RPMI8226 (cell line): Measurements from ENCODE around the gene ARRB2.
A peak's percentile ranks its signal among the peaks of the same experiment; 100 is the strongest.

ENCODE experiments used
- DNase-seq: peaks from one replicate; pipeline ENCODE4 v3.0.0-alpha.2; 2015

ARRB2 gene

DNA sequence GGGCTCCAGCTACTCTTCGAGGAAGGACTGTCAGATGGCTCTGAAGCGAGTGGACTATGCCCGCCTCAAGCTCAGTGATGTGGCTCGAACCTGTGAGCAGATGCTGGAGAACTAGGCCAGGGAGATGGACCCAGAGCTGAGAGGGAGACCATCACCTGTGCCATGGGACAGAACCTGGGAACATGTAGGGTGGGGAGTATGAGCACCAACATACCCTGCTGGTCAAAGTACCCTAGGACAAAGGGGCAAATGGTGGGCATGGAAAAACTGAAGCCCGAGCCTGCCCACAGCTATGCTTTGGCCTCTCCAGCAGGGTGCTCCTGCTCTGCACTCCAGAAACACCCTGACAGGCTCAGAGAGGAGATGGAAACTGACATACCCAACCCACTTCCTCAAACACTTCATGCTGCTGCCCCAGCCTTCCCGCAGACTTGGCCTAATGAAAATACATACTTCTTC, 22.7 kb downstream of the ARRB2 start:
- DNase-seq, result peak; percentile 17

DNA sequence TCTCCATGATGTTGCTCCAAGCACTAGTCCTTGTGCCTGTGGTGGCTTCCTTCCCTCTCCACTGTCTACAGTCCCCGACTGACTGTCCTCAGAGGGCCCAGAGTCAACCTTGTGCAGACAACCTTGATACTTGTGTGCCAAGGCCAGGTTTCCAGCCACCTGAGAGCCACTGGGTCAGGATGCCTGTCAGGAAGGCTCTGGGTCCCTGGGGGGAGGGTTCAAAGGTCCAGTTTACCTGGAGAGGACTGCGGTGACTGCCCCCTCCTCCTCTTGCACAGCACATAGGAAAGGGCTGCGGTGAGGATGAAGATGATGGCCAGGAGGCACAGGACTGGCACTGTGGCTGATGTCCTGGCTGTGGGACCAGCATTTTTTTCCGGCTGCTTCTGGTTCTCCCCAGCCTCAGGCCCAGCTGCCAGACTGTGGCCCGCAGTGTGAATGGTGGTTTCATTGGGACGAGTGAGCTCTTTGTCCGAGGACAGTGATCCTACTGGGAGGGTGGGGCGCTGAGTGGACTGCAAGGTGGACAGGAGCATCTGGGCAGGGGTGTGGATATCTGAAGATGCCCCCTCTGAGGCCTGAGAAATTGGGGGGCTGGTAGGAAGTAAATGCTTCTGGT, 24.5 kb downstream of the ARRB2 start:
- no peak for DNase-seq

DNA sequence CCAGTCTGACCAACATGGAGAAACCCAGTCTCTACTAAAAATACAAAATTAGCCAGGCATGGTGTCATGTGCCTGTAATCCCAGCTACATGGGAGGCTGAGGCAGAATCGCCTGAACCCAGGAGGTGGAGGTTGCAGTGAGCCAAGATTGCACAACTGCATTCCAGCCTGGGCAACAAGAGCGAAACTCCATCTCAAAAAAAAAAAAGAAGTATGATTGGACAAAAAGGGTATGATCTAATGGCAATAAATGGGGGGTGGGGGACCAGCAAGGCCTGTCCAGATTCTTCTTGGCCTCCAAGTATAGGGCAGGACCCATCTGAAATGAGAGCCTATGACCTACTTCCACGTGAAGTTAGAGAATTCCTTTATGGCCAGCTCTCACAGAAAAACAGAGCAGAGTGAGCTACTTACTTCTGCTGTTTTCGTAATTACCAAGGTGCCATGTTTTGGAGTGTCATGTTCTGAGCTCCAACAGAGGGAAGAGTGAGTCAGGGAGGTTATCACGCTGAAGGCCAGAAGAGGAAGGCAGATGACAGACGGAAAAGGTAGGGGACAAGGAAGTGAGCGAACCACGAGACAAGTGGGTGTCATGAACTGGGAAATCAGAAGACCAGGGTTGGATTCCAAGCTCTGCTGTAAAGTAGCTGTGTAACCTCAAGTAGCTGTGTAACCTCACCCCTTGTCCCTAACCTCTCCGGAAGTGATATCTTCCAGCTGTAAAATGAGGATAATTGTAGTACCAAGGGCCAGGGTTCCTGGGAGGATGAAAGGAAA, 25.6 kb downstream of the ARRB2 start:
- no peak for DNase-seq

DNA sequence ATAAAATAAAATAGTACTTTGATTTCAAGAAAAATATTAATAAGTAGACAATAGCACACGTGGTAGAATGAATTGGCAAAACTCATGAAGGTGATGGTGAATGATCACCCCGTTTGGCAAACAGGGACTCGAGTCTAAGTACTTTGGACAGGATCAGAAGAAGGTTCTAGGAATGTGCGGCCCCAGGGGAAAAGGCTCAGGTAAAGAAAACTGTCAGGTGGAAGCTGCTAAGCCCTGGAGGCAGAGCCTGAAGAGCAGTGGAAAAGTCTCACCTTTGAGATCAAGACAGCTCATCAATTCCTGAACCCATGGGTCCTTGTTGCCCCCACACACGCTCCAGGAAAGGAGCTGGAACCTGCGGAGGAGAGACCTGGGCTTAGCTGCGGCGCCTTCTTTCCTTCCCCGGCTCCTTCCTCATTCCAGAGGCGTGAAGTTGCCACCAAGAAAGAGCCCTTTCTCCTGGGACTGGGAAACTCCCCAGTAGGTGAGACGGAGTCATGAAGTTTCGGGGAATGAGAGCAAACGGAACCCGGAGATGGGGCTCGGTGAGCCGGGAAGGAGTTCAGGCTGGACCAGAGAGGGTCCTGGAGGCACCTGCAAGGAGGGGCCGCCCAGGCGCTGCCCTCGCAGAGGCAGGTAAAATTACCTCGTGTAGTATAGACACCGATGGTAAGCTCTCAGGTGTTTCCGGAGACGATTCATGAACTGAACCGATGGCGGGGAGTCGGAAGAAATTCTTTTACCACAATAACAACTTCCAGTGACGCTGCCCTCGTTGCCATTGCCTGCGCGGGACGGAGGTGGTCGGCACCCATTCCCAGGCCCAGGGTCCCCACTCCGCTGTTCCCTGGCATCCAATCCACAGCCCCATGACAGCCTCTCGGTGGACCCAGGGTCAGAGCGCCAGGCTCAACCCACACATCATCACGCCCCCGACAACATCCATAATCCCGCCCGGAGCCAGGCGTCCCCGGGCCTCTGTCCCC, 28.0 kb downstream of the ARRB2 start:
- peak; percentile 20 for DNase-seq

DNA sequence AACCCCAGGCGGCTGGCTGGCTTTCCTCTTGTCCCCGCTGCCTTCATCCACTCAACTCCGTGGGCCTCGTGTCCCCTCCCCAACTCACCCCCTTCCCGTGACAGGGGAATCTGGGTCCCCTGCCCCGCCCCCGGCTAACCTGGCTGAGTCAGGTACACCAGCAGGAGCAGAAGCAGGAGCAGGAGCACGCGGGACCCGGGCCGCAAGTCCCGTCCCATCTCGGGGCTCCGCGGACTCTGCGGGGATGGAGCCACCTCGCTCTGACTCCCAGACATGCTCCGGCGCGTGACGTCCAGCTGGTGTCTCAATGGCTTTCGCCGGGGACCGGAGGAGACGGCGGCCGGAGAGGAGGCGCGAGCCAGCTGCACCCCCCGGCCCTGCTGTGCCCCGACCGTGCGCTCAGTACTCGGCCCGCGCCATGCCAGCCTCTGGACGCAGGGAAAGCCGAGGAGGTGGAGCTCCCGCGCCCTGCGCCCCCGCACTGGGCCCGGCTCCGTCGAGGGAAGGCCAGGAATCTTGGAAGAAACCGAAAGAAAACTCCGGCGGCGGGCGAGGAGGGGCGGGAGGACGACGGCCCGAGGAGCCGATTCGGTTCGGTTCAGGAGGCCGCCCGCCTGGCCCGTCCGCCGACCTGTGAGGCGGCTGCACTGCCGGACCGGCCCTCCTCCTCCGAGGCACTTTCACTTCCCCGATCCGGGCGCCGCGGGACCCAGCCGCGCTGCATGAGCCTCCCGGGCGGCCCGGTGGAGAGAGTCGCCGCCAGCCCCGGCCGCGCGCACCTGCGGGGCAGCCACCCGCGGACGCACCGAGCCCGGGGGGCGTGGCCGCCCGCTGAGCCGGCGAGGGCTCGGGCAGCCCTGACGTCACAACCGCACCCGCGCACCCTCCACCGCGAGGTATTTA, 28.9 kb downstream of the ARRB2 start, which contains the start of the genes CXCL16 and ZMYND15:
Gene CXCL16, minus strand, starts transcription at position 807 of the 903 bp plus-strand sequence. Its CDS starts 589 bp downstream, at position 218.
Gene ZMYND15, plus strand, starts transcription at position 712 of the 903 bp plus-strand sequence. CDS start 716 bp downstream, outside the sequence.
- DNase-seq, result peak; percentile 67

DNA sequence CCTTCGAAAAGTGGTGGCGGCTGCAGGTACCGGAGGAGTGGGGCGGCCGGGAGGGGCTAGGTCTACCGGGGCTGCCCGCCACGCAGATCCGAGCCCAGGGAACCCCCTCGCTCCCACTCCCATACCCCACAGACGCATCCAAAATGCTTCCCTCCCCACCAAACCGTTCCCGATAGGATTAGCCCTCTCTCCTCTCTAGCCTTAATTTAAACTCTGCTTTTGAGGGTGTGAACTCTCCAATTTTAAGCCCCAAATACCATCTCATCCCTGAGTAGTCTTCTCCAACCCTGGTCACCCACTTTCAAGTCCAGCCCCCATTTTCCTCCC, 29.6 kb downstream of the ARRB2 start:
- no peak for DNase-seq

DNA sequence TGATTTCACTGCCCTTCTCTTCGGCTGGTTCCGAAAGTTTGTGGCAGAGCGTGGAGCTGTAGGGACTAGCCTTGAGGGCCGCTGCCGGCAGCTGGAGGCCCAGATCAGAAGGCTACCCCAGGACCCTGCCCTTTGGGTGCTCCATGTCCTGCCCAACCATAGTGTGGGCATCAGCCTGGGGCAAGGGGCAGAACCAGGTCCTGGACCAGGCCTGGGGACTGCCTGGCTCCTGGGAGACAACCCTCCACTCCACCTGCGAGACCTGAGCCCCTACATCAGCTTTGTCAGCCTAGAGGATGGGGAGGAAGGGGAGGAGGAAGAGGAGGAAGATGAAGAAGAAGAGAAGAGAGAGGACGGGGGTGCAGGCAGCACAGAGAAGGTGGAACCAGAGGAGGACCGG, 30.2 kb downstream of the ARRB2 start:
- DNase-seq, result no peak

DNA sequence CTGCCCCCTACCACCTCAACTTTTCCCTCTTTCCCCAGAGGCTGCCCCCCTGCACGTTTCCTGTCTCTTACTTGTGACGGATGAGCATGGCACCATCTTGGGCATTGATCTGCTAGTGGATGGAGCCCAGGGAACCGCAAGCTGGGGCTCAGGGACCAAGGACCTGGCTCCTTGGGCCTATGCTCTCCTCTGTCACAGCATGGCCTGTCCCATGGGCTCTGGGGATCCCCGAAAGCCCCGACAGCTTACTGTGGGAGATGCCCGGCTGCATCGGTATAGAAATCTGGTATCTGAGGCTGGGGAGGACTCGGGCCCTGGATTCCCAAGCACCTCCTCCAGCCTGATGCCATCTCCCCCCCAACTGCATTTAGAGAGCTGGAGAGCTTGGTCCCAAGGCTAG, 31.1 kb downstream of the ARRB2 start:
- DNase-seq, result no peak

DNA sequence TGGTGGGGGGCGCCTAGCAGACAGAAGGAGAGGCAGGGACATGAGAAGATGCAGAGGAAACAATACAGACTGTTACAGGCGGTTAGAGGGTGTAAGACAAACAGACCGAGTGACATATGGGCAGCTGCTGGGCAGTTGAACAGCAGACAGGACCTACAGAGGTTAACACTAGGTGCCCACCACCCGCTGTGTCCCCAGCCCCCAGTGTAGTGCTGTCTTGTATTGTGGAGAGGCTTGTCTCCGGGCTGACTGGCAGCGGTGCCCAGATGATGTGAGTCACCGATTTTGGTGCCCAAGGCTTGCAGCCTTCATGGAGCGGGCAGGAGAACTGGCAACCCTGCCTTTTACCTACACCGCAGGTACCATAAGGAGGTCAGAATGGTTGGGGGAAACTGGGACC, 31.7 kb downstream of the ARRB2 start:
- no peak for DNase-seq

DNA sequence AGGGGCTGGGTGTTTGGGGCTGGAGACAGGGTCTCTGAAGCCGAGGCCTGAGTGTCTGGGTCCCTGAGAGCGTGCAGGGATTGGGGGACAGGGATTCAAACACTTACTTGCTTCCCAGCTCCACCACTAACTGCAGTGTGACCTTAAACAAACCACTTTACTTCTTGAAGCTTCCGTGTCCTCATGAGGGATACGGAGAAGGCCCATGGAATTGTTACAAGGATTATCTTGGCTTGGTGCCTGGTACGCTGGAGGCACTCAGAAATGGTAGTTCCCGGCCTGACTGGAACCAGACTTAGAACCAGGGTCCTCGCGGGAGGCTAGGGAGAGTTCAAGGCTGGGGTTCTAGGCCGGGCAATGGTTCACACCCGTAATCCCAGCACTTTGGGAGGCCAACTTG, 32.2 kb downstream of the ARRB2 start:
- DNase-seq, result no peak

DNA sequence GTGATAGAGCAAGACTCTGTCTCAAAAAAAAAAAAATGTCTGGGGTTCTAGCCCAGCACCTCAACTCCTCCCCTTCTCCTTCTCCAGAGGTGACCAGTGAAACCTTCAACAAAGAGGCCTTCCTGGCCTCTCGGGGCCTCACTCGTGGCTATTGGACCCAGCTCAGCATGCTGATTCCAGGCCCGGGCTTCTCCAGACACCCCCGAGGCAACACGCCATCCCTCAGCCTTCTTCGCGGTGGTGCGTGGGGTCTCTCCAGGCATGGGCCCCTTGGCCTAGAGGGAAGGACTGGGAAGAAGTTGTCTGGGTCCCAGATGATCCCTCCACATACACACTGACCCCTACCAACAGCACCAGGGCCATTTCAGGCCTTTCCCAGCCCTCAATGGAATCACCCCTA, 32.8 kb downstream of the ARRB2 start:
- no peak for DNase-seq

DNA sequence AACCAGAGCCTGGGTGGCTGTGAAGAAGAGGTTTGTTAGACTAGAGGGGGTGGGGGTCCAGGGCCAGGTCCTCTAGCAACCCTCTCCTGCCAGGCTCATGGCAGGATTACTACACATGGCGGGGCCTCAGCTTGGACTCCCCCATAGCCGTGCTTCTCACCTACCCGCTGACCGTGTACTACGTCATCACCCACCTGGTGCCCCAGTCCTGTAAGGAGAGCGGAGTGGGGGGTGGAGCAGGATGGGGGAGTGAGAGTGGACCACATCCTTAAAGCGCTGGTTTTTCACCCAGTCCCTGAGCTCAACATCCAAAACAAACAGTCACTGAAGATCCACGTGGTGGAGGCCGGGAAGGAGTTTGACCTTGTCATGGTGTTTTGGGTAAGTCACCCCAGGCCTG, 33.5 kb downstream of the ARRB2 start:
- no peak for DNase-seq

DNA sequence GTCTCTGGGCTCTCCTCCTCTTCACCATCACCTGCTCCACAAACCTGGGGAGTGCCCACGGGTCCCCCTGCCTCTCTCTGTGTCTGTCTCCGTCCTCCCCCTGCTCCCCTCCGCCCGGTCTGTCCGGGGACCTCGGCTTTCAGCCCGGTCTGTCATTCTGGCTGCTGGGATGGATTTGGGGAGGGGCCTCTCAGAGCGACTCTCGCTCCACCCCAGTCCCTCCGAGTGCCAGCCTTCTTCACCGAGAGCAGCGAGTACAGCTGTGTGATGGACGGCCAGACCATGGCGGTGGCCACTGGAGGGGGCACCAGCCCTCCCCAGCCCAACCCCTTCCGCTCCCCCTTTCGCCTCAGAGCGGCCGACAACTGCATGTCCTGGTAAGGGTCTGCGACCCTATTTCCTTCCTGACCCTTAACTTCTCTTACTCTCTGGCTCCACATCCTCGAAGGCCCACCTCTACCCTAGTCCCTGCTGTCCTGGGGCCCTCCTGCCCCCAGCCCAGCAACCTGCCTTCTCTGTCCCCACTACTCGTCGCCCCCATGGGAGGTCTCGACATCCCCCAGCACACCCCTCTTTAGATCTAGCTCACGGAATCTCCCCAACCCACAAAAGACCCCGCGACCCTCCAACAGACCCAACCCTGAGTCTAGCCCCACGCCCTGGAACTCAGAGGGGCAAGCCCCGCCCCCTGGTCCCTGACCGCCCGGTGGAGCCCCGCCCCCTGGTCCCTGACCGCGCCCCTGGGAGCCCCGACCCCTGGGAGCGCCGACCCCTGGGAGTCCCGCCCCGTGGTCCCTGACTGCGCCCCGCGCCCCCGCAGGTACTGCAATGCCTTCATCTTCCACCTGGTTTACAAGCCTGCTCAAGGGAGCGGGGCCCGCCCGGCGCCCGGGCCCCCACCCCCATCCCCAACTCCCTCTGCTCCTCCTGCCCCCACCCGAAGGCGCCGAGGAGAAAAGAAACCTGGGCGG, 34.9 kb downstream of the ARRB2 start:
- no peak for DNase-seq

DNA sequence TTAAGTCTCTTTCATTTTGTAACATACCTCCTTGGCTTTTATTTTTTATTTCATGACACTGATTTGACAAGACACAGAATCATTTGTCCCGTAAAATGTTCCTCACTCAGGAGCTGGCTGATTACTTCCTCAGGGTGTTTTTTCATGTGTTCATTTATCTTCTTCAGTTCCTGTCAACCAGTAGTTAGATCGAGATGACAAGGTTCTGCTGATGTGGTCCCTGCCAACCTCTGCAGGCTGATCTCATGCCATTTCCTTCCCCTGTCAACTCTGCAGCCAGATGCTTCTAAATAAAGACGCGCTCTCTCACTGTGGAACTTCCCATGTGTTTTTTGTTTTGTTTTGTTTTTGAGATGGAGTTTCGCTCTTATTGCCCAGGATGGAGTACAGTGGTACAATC, 37.4 kb downstream of the ARRB2 start:
- peak; percentile 72 for DNase-seq

DNA sequence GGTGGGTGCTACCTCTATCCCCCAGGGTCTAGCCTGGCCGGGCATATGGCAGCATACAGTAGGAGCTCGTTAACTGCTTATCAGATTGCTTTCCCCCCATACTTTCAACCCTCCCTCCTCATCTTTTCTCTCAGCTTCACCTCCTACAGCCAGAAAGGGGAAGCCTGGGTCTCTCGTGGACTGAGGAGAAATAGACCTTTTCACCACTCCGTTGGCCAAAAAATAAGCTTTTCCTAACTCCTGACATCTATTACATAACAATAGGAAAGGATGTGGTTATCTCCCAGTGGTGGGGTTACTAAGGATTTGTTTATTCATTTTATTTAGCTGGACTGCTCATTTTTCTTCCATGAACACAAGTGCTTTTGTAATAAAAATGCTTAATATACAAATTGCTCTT, 38.3 kb downstream of the ARRB2 start:
- no peak for DNase-seq

DNA sequence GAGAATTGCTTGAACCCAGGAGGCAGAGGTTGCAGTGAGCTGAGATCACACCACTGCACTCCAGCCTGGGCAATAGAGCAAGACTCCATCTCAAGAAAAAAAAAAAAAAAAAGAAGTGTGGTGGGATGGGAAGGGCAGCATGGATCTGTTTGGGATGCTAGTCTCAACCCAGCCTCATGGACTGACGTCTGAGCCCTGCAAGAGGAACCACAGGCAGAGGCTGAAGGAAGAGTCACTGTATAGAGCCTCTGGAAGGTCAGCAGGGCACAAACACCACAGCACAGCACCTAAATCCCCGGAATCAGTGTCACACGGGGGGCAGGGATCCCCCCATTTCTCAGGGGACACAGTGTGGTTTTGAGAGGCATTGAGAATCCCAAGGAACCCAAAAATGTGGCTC, 40.2 kb downstream of the ARRB2 start:
- no peak for DNase-seq

DNA sequence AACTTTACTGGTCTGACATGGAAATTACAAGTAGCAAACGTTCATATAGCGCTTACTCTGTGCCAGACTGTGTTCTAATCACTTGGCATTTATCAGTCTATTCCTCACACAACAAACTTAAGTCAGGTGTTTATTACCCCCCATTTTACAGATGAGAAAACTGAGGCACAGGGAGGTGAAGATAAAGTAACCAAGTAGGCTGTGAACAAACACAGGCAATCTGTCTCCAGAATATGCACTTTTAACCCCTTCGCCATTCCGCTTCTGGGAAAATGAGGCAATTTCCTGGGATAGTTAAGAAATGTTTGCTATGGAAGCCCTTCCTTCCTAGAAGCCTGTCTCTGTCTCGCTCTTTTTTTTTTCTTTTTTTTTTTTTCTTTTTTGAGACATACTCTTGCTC, 41.5 kb downstream of the ARRB2 start:
- DNase-seq, result no peak

DNA sequence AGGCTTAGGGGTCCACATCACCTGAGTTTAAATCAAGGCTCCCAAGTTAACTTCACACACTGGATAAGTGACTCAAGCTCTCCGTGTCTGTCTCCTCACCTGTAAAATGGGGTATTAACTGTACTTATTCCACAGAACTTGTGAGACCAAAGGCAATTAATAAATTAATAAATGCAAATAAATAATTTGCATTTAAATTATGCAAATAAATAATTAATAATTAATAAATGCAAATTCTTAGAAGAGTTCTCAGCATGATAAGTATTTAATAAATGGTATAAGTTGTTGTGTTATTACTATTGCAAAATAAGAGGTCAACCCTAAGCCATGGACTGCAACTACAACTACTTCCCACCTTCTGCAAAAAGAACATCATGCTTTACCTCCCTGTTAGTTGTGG, 43.0 kb downstream of the ARRB2 start:
- no peak for DNase-seq

DNA sequence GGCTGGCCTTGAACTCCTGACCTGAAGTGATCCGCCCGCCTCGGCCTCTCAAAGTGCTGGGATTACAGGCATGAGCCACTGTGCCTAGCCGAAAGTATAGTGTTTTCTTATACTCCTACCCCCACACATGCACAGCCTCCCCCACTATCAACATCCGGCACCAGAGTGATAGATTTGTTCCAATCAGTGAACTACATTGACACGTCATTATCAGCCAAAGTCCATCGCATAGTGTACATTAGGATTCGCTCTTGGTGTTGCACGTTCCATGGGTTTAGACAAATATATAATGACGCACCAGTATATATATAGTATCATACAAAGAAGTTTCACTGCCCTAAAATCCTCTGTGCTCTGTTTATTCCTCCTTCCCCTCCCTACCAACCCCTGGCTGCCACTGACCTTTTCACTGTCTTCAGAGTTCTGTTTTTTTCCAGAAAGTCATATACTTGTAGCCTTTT, 49.4 kb downstream of the ARRB2 start:
- DNase-seq, result peak; percentile 23

DNA sequence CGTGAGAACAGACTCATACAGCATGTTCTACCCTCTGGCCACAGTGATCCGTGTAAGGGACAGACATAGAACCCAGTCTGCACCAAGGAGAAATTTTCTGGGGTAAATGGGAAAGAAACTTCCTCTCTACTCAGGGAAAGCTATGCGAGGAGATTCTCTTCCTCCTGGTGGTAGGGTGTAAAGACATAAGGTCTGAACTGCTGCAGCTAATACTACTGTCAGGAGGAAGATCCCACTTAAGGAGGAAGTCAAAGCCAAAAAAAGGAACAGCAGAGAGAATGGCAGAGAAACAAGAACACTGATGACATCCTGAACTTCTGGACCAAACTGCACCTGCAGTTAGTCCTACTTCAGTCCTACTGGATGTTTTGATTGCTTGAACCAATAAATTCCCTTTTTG, 54.2 kb downstream of the ARRB2 start:
- DNase-seq, result no peak

DNA sequence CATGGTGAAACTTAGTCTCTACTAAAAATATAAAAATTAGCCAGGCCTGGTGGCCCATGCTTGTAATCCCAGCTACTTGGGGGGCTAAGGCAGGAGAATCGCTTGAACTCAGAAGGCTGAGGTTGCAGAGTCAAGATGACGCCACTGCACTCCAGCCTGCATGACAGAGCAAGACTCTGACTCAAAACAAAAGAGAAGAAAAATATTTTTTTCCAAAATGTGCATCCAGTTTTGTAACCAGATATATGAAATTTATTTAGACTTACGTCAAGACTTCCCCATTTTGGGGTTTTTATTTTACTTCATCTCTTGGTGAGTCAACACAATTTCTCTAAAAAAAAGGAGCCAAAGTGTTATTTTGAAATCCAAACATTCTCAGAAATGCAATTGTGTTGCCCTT, 55.8 kb downstream of the ARRB2 start:
- no peak for DNase-seq
